ENCODE results near the gene TSSK2.

Gene TSSK2

DNA sequence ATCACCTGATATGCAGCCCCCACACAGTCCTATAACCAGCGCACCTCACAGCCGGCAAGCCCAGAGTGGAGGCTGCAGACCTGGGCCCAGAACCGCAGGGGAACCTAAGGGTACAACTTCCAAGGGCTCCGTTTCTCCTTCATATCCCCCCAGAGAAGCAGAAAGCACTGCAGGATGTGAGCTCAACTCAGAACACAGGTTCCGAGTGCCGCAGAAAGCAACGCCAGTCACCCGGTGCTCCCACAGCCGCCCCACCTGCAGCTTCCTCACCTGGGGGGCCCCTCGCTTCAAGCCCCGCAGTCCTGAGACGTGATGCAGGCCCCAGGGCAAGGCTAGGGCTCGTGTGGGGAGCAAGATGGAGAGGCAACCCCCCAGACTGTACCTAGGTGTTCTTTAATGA, 2.5 kb downstream of the TSSK2 start:
- no peak for TF ChIP-seq NFIC (IDR thresholded peaks at IDR 0.05)
- TF ChIP-seq ZBTB7A (IDR thresholded peaks at IDR 0.05; ENCODE audit: low read depth) = no peak
- no peak for TF ChIP-seq CEBPB (IDR thresholded peaks at IDR 0.05)
- no peak for TF ChIP-seq EP300 (IDR thresholded peaks at IDR 0.05; ENCODE audit: borderline replicate concordance)
- no peak for TF ChIP-seq EGR1 (IDR thresholded peaks at IDR 0.05)
- TF ChIP-seq TCF12 (IDR thresholded peaks at IDR 0.05; ENCODE audit: low read depth) = no peak
- TF ChIP-seq YY1 (IDR thresholded peaks at IDR 0.05; ENCODE audit: low read depth) = no peak
- TF ChIP-seq, protein P1, sequence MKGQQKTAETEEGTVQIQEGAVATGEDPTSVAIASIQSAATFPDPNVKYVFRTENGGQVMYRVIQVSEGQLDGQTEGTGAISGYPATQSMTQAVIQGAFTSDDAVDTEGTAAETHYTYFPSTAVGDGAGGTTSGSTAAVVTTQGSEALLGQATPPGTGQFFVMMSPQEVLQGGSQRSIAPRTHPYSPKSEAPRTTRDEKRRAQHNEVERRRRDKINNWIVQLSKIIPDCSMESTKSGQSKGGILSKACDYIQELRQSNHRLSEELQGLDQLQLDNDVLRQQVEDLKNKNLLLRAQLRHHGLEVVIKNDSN (IDR thresholded peaks at IDR 0.05) = no peak
- TF ChIP-seq TAF1 (IDR thresholded peaks at IDR 0.05; ENCODE audit: low read depth) = no peak
- no peak for TF ChIP-seq TEAD4 (IDR thresholded peaks at IDR 0.05)

DNA sequence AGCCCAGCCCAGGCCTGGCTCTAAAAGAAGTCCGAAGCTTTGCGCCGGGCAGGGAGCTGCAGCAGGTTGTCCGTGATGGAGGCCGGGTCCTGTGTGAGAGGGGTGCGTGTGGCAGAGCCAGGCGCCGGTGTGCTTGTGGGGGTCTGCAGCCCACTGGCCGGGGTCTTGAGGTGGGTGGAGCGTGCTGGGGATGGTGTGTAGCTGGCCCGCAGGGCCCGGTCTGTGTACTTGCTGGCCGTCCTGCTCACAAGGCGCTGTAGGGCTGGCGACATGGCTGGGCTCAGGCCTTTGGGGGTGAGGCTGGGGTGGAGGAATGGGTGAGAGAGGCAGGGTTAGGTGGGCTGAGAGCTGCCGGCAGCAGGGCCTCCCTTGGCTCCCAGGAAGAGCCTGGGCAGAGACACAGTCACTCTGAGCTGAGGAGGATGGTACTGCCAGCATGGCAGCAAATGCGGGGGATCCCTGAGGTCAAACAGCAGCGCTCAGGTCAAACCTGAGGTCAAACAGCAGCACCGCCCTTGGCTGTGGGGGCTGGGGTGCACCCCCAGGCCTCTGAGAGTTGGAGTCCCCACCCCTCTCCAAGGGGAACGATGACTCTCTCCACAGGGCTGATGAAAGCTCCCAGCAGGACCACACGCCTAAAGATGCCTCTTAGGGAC, 3.2 kb downstream of the TSSK2 start:
- TF ChIP-seq EP300 (IDR thresholded peaks at IDR 0.05; ENCODE audit: borderline replicate concordance) (no peak), CREB1 (IDR thresholded peaks at IDR 0.05; ENCODE audit: low read depth) (no peak), RAD21 (IDR thresholded peaks at IDR 0.05; ENCODE audit: low read depth) (no peak), TEAD4 (IDR thresholded peaks at IDR 0.05) (no peak)

DNA sequence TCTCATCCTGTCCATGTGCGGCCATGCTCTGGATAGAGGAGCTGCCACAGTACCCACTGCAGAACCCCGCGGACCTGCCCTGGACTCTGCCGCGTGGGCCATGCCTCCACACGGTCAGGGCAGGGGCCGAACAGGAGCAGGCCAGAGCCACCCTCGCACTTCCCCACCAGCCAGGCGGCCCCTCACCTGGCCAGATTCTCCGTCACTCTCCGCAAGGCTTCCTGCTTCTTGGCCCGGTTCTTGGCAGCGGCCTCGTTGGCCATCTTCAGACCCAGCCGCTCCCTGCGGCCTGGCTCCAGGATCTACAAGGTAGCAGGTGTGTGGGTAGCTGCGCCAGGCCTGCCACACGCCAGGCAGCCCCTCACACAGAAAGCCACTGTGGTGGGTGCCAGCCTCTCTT, 3.8 kb downstream of the TSSK2 start:
- TF ChIP-seq, protein P1 (IDR thresholded peaks at IDR 0.05) = no peak
- no peak for TF ChIP-seq RAD21 (IDR thresholded peaks at IDR 0.05; ENCODE audit: low read depth)
- TF ChIP-seq, protein P2, sequence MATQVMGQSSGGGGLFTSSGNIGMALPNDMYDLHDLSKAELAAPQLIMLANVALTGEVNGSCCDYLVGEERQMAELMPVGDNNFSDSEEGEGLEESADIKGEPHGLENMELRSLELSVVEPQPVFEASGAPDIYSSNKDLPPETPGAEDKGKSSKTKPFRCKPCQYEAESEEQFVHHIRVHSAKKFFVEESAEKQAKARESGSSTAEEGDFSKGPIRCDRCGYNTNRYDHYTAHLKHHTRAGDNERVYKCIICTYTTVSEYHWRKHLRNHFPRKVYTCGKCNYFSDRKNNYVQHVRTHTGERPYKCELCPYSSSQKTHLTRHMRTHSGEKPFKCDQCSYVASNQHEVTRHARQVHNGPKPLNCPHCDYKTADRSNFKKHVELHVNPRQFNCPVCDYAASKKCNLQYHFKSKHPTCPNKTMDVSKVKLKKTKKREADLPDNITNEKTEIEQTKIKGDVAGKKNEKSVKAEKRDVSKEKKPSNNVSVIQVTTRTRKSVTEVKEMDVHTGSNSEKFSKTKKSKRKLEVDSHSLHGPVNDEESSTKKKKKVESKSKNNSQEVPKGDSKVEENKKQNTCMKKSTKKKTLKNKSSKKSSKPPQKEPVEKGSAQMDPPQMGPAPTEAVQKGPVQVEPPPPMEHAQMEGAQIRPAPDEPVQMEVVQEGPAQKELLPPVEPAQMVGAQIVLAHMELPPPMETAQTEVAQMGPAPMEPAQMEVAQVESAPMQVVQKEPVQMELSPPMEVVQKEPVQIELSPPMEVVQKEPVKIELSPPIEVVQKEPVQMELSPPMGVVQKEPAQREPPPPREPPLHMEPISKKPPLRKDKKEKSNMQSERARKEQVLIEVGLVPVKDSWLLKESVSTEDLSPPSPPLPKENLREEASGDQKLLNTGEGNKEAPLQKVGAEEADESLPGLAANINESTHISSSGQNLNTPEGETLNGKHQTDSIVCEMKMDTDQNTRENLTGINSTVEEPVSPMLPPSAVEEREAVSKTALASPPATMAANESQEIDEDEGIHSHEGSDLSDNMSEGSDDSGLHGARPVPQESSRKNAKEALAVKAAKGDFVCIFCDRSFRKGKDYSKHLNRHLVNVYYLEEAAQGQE (IDR thresholded peaks at IDR 0.05; ENCODE audit: low read depth) = no peak
- TF ChIP-seq TEAD4 (IDR thresholded peaks at IDR 0.05) = no peak
- TF ChIP-seq TAF1 (IDR thresholded peaks at IDR 0.05; ENCODE audit: low read depth) = no peak
- no peak for TF ChIP-seq EGR1 (IDR thresholded peaks at IDR 0.05)
- no peak for TF ChIP-seq TCF12 (IDR thresholded peaks at IDR 0.05; ENCODE audit: low read depth)
- no peak for TF ChIP-seq FOXM1 (IDR thresholded peaks at IDR 0.05; ENCODE audit: borderline replicate concordance, low read depth)
- no peak for TF ChIP-seq CREB1 (IDR thresholded peaks at IDR 0.05; ENCODE audit: low read depth)
- no peak for TF ChIP-seq ZBTB7A (IDR thresholded peaks at IDR 0.05; ENCODE audit: low read depth)
- no peak for TF ChIP-seq CEBPB (IDR thresholded peaks at IDR 0.05)
- TF ChIP-seq EP300 (IDR thresholded peaks at IDR 0.05; ENCODE audit: borderline replicate concordance) = no peak

DNA sequence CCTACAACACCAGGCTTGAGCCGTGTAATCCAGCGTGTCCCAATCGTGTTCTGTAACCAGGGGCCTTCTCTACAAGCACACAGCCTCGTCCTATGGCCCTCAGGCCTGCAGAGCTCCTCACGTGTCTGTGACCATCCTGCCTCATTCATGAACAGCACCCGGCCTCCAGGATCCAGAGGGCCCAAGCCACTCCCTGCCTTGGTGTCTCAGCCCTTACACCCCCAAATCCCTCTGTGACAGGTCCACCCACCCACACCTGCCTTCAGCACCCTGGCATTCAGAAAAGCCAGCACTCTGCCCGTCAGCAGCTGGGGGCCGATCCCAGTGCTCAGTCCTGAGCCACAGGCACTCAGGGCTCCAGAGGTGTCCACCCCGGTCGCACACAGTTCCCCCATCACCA, 5.8 kb downstream of the TSSK2 start:
- TF ChIP-seq, protein P1 (IDR thresholded peaks at IDR 0.05) = no peak
- no peak for TF ChIP-seq EGR1 (IDR thresholded peaks at IDR 0.05)
- TF ChIP-seq CREB1 (IDR thresholded peaks at IDR 0.05; ENCODE audit: low read depth) = no peak
- TF ChIP-seq TCF12 (IDR thresholded peaks at IDR 0.05; ENCODE audit: low read depth) = no peak

DNA sequence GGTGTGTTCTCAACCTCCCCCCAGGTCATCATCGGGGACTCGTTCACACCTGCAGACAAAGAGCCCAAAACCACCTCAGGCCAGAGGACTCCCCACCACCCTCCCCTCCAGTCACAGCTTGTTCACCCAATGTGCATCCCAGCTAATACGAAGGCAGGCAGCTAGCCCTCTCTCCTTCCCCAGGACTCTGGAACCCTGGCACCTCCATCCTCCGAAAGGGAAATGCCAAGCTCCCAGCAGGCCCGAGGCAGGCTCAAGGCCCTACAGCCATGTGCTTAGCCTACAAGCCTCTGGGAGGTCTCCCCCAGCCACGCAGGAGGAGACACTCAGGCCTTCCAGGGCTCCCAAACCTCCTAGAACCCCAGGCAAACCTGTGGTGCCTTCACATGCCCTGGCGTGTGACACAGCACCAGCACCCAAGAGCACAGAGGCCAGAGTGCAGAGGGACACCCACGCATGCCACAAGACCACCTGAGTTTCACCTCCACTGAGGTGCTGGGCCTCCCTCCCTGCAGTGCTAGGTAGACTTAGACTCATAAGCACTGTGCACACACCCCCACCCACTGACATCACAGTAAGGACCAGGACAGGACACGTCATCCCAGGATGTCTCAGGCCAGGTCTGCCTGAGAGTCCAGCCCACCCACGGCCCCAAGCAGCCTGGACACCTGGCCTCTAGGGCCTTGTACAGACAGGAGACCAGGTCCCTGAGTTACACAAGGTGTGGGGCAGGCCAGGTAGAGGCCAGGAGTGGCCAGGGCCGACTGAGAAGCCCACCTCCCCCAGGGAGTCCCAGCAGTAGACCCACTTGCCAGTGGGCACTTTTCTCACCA, 6.5 kb downstream of the TSSK2 start:
- TF ChIP-seq TAF1 (IDR thresholded peaks at IDR 0.05; ENCODE audit: low read depth) = no peak
- TF ChIP-seq ZBTB7A (IDR thresholded peaks at IDR 0.05; ENCODE audit: low read depth) = no peak
- no peak for TF ChIP-seq YY1 (IDR thresholded peaks at IDR 0.05; ENCODE audit: low read depth)

DNA sequence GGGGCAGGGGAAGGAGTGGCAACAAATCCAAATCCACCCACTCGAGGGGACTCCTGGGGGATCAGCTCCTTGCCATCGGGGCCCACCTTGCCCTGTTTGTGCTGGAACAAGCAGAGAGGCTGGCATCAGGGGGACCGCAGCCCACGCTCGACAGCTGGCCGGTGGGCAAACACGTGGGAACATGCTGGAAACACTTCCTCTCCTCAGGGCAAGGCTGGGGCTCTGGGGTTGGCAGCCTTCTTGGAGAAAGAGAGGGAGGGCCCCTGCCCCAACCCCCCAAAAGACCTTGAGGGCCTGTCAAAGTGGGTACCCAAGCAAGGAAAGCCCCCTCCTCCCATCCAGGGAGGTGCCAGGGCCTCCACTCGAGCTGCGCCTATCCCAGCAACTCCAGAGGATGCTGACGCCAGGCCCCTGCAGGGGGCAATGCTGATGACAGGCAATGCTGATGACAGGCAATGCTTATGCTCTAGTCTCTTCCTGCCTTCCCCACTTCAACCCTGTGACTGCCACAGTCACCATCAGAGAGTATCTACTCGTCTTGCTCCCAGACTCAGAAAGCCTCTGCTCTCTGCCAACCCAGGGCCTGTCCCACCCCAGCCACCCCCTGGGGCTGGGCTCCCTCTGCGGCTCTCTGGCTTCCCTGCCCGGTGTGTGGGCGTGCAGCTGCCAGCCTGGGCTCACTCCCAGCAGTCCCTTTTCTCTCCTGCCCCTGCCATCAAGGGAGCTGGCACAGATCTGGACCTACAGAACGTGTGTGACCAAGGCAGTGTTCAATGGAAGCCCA, 7.3 kb downstream of the TSSK2 start:
- TF ChIP-seq, protein P2 (IDR thresholded peaks at IDR 0.05; ENCODE audit: low read depth) = no peak
- TF ChIP-seq, protein P1 (IDR thresholded peaks at IDR 0.05) = no peak
- no peak for TF ChIP-seq FOXM1 (IDR thresholded peaks at IDR 0.05; ENCODE audit: borderline replicate concordance, low read depth)
- no peak for TF ChIP-seq YY1 (IDR thresholded peaks at IDR 0.05; ENCODE audit: low read depth)
- no peak for TF ChIP-seq CREB1 (IDR thresholded peaks at IDR 0.05; ENCODE audit: low read depth)
- no peak for TF ChIP-seq TAF1 (IDR thresholded peaks at IDR 0.05; ENCODE audit: low read depth)
- TF ChIP-seq EGR1 (IDR thresholded peaks at IDR 0.05) = no peak
- TF ChIP-seq, protein P3, sequence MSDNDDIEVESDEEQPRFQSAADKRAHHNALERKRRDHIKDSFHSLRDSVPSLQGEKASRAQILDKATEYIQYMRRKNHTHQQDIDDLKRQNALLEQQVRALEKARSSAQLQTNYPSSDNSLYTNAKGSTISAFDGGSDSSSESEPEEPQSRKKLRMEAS (IDR thresholded peaks at IDR 0.05) = no peak
- no peak for TF ChIP-seq RAD21 (IDR thresholded peaks at IDR 0.05; ENCODE audit: low read depth)
- TF ChIP-seq TCF12 (IDR thresholded peaks at IDR 0.05; ENCODE audit: low read depth) = no peak
- no peak for TF ChIP-seq NFIC (IDR thresholded peaks at IDR 0.05)

Data from Ishikawa (cell line).